ENCODE data around the gene CCDC92B.

The CCDC92B gene

DNA sequence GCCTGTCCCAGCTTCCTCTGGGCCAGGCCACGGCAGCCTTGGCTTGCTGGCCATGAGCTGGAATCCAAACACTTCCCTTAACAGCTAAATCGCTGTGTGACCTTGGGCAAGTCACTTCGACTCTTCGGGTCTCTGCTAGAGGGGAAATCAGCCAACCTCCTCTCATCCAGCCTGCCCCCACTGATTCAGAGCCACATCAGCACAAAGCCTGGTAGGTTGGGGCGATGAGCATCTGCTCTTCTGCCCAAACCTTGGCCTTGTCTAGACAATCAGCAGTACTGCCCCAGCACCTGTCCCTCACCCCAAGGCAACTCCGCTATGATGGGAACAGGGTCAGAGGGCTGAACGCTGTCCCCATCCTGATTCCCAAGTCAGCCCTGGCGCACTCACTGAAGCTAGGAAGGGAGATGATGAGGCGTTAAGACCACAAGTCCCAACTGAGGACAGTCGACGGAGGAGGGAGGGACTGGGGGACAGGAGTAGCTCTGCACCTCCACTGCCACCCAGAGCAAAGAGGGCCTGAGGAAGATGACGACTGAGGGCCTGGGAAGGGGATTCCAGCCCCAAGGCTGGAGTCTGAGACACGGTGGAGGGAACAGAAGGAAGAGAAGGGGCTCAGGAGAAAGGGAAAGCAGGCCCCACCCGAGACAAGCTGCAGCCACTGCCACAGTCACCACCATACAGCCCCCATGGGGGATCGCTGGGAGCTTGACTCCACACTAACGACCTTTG lies 39.2 kb downstream of the CCDC92B start:
- peak overlapping the region; percentile 92 for H3K27ac ChIP-seq
- no peak for TF ChIP-seq CTCF (conservative IDR thresholded peaks at IDR 0.05)

GRCh38 chr17:2709183-2709661 lies 40.2 kb downstream of the CCDC92B start:
- peak overlapping the region; percentile 92 for H3K27ac ChIP-seq
- no peak for TF ChIP-seq CTCF (conservative IDR thresholded peaks at IDR 0.05)

GRCh38 chr17:2708585-2709182 lies 40.8 kb downstream of the CCDC92B start:
- H3K27ac ChIP-seq = peak overlapping the region; percentile 92
- no peak for TF ChIP-seq CTCF (conservative IDR thresholded peaks at IDR 0.05)

DNA sequence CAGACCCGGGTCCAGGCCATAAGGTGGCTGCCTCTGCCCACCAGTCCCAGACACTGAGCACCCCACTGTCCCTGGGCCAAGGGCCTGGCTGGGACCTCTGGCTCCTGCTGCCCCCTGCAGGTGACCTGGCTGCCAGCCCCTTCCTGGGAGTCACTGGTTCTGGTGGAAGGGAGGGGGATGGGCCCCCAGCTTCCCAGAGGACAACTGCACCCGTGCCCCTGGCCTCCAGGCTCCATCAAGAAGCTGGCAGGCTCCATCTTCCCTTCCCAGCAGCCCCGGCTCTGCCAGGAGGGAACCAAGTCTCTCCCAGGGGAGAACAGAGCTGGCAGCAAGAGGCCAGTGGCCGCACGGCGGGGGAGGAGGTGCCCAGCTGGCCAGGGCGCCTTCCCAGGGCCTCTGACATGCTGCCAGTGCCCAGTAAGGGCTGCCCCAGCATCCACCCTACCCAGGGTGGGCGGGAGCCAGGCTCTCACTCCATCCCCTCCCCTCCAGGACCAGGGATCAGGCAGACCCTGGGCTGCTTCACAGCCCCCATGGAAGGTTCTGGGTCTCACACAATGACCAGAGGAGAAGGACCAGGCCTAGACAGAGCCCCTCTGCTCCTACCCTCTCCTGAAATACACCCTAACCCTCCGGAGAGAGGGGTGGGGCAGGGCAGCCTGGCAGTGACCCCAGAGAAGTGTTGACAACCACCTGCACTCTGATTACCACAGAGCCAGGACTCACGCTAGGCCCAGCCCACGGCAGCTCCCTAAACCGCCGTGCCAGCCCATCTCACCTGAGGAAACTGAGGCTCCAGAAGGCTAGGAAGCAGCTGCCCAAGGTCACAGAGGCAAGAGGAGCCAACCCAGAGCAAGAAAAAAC lies 41.5 kb downstream of the CCDC92B start:
- TF ChIP-seq CTCF (conservative IDR thresholded peaks at IDR 0.05) = peak; percentile 61
- H3K27ac ChIP-seq = peak overlapping the region; percentile 92; the same call in 1 of the 2 replicates

- no peak for TF ChIP-seq CTCF (conservative IDR thresholded peaks at IDR 0.05)
- H3K27ac ChIP-seq = peak overlapping the region; percentile 92; the same call in 1 of the 2 replicates
Observed at GRCh38 chr17:2706911-2707510, 42.4 kb downstream of the CCDC92B start.

- TF ChIP-seq CTCF (conservative IDR thresholded peaks at IDR 0.05) = no peak
- peak overlapping the region; percentile 92; the same call in 1 of the 2 replicates for H3K27ac ChIP-seq
Observed at GRCh38 chr17:2705888-2706795, 43.3 kb downstream of the CCDC92B start.

Data from VCaP (cell line).